ENCODE data around the gene ETV6. TPM values are rescaled to one million over a fixed set of nuclear protein-coding genes. Genes with fewer than 3 reads are reported as not detected.

ETV6 gene
- total and polyA plus RNA-seq, 2 of the 8 experiments (the other 6 are each of a cell fraction or from before 2014, with no cell fraction given), result 5.5 to 23.9 TPM

GRCh38 chr12:11902525-11902875, 253.0 kb downstream of the ETV6 start (continued):
- TF ChIP-seq SIX5 (IDR thresholded peaks at IDR 0.05; ENCODE audit: low read depth, low read length) (no peak), CTCF (IDR thresholded peaks at IDR 0.05; ENCODE audit: control extremely low read depth in 1 of 3, insufficient read depth in 1 of 3, low read depth in 1 of 3, low read length in 3 of 3) (no peak)

Measured in H1 (cell line).